HTERT RPE-1 (cell line): ENCODE data around the gene NUDT12.

Experiments
- in situ Hi-C: fragments of 300-500 bp; cut with MboI; formaldehyde crosslinking; loops from 4 replicates; pipeline ENCODE4 v1.14.3; 2020; ENCODE audit warnings: low sequenced_read_pairs

NUDT12 gene

GRCh38 chr5:103541569-103541968 is 21.0 kb downstream of the NUDT12 start:
- in situ Hi-C loops = no loop called here

DNA sequence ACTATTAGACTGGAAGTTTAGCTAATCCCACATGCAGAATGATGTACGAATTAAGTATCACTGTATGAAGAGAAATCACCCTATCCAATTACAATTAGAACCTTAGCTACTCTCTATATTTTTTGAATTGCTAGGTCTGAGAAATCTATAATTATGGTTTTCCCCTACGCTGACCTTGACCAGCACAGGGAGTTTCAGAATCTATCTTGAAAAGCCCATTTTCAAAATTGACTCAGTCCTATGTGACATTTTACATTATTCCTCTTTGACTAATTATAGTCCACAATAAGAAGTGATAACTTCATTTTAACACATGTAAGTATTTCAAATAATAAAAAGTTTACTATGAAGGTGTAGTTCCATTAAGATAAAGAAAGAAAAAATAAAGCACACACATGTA is 21.5 kb downstream of the NUDT12 start:
- in situ Hi-C loops = no loop called here

GRCh38 chr5:103539376-103540330 is 22.9 kb downstream of the NUDT12 start:
- in situ Hi-C loops = no loop called here

DNA sequence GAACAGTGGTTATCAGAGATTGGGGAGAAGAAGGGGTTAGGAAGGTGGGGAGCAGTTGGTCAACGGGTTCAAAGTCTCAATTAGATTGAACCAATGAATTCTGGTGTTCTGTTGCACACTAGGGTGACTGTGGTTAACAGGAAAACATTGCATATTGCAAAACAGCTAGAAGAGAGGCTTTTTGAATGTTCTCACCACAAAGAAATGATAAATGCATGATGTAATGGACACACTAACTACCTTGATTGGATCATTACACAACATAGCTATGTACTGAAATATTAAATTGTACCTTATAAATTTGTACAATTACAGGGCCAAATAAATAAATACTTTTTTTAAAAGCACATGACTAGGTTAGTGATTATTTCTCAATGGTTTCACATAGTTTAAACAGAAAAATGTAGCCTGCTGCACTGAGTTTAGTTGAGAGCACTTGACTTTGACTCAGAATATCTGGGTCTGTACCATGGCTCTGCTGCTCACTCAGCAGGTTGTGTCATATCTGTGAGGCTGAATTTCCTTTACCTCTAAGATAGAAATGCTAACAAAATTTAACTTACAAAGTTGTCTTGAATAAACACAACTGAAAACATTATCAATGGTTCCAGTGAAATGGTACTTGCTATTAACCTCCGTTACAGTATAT is 30.4 kb downstream of the NUDT12 start:
- in situ Hi-C loops = no loop called here

DNA sequence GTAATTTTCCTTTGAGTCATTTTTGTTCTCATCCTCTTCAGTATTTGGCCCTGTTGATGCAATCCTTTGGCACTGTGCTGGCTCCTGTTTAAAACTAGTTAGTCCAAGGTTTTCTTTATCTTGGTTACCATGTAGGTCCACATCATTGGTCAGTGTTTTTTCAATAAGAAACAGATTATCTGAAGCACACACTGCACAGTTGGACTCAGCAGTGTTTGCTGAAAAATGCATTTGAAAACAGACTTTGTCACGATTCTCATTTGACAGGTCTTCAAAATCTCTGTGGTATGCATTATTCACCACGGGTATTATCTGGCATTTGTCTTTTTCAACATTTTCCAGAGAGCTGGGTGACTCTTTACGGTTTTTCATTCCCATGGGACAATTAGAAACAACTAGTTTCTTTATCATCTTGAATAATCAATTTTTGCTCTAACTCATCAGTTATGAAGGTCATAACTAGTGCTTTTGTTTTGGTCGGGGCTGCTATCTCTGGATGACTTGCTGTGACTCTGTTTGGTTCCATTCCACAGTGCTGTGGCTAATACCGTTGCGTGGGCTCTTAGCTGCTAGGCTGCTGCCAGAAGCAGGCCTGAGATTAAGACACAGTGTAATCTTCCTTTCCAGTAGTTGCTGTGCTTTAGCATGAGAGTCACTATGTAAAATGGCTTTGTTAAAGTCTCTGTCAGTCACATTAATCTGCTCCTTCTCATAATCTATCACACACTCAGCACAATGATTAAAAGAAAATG is 36.2 kb downstream of the NUDT12 start:
- in situ Hi-C loops = no loop called here

DNA sequence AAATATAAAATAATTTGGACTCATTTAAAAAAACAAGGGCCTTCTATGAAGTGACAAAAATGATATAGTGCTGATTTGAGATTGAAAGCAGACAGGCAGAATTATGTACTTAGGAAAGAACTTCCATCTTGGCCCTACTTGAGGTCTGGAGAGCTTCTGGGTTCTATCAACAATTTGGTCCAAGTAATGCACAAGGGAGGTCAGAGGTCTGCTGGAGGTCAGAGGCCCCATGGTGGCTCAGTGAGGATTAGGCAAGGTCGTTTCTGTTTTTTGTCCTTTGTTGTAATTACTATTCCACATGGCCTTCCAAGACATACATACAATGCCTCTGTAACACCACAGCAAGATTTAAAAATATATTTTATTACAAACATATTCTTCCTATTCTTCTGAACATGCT is 37.2 kb downstream of the NUDT12 start:
- in situ Hi-C loops = no loop called here

DNA sequence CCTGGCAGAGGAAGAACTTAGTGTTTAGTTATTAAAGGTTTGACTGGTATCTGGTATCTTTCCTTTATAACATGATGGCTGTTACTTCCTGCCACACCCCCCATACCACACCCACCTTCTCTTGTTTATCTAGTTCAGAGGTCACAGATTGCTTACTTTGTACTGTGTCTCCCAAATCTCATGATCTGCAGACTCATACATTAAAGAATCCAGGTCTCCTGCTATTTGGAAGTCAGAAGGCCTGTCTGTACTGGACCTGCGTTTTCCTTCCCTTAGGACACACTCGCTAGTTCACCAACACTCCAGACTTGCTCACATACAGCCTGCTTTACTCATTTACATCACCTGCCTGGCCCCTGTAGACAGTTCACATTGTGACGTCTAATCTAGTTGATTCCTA is 39.3 kb downstream of the NUDT12 start:
- in situ Hi-C loops = no loop called here

DNA sequence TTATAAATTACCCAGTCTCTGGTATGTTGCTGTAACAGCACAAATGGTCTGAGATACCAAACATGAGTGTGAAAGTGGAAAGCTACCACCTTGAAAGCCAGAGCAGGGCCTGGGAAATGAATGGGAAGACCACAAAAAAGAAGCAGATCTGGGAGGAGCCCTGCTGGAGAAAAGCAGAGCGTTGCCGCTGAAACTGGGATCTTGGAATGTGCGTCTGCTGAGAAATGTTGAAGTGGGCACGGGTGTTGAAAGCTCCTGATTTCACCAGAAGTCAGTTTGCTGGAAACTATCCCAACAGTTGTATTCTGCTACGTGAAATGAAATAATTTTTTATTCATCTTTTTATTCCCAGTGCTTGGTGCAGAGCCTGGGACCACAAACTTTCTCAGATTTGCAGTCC is 40.0 kb downstream of the NUDT12 start:
- in situ Hi-C loops = no loop called here

DNA sequence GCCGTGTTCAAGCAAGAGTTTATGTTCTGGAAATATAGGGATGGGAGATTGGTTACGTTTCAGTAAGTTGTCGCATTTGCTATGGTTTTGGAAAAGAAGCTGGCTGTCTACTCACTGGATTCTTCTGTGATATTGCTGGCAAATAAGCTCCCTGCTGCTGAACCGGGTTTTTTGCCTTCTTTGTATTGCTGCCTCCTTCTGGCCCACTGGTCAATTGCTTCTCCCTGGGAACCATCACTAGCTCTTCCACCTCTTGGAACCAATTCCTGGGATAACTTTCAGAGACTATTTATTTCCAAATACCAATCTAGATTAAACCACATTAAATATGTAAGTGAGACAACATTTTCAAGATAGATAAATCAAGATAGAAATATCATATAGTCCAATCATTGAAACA is 43.0 kb downstream of the NUDT12 start:
- in situ Hi-C loops = no loop called here

DNA sequence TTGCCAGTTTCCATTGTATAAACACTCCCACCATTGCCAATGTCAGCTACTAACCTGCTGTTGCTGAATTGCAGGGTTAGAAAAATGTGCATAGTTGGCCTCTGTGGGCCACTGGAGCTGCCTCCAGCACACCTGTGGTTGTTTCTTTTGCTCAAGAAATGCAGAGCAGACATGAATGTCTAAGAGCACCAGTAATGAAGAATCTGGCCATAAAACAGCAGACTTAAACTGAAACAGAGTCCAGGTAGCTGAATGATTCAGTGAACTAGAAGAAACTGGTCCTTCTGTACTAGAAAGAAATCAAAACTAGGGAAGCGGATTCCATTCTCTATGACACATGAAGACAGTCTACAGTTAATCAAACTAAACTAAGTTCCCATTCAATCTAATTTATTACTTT is 48.2 kb downstream of the NUDT12 start:
- in situ Hi-C loops = no loop called here

DNA sequence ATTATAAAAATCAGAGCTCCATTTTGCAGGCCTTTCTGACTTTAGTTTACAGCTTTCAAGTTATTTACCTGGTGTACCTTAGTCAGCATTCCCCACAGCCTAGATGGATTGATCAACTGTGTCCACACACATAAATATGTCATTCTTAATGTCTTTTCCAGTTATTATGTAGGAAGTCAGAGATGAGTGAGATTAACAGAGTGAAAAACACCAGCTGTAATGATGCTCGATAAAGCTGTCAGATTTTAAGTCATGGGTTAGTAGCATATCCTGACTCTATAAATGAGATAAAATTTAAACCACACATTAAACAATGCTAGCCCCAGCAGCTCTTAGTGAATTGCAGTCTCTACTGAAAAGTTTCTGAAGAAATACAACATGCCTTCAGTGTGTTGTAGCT is 48.9 kb downstream of the NUDT12 start:
- in situ Hi-C loops = no loop called here

DNA sequence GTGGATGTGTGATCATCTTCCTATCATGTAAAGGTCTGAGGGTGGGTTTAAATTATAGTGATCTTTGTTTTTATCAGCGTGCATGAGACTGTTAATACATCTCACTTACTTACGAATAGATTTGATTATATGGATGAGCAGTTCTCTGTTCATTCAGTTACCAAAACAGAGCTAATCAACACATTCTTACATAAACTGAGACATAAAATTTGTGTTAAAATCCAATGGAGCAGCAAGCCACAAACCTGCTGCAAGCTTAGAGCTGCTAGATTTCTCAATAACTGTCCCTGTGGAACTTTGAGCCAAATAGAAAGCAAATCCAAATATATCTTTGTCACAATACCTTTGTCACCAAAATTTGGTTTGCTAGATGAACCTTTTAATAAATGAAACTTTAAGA is 50.1 kb downstream of the NUDT12 start:
- in situ Hi-C loops = no loop called here

DNA sequence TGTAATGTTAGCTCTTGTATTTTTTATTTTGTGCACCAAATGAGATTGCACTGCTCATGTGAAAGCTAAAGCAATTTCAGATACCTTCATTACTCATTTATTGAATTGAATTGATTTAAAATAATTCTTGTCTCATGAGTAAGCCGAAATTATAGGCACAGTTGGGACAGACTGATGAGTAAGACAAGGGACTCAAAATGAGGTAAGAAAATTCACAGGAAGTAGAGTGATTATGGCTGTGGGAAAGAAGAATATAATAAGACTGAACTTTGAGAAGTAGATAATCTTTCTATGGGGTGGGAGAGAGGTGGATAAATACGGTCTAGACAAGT is 51.1 kb downstream of the NUDT12 start:
- in situ Hi-C loops = no loop called here

DNA sequence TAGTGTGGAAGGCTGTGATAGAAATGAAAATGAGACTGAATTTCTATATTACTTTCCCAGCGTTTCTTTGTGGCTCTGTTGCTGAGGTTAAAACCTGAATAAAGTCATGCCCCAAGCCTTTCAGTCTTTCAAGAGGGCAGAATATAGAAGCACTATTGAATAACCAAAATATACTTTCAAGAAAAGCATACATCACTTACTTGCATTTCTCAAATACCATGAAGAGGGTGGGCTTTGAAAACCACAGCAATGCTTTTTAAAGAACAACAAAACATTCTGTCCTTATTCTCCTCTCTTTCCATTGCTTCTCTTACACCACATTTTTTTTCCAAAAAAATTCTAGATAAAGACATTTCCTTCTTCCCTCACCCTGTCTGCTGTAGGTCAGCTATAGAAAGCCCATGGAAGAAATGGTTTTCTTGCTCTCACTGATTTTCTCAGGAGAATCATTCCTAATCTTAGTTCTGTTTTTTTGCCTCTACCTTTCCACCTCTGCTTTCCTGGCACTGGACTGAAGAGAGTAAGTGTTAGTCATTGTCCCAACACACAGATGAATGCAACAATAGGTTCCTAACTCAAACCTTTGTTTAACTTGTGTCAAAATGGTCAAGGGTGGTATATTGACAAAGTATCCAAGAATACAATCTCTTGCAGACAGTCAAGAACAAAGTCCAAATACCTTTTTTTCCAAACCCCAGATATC is 51.6 kb downstream of the NUDT12 start:
- in situ Hi-C loops = no loop called here

GRCh38 chr5:103505581-103506305 is 56.8 kb downstream of the NUDT12 start:
- in situ Hi-C loops = no loop called here

DNA sequence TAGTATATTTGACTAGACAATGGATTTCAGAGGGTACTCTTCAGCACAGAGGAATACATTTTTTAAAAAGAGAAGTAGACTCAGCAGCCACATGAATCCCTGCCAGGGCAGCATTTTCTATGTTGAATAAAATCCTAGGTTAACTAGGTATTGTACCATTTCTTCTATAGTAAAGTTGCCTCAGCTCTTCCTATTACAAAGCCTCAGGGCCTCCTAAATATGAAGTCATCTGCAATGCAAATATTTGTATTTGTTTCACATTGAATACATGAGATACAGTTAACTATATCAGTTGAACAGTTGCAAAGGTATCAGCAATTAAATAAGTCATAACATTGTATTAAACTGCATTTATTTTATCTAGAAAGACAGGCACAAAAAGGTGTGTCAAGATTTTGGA is 59.5 kb downstream of the NUDT12 start:
- in situ Hi-C loops = no loop called here

DNA sequence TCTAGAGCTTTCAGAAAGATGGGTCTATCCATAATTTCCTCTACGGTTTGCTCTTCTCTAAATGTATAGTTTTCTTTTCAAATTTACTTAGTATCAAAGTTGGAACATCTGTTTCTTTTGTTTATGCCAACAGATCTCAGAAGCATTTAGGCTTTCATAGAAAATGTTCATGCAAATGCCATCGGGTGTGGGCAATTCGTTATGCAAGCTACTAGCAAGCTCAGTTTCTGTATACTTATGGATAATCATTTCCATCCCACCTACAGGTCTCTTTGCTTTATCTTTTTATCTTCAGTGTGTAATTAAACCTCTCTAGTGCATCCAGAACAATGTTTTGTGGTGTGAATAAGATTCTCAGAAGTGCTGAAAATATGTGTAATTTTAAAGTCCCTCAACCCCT is 59.9 kb downstream of the NUDT12 start:
- in situ Hi-C loops = no loop called here
